GM19193 (cell line): ENCODE measurements around the gene USP6.

Experiments
- POLR2A ChIP-seq: IDR thresholded peaks from 4 replicates; pipeline ENCODE4 v1.6.1; 2011; ENCODE audit not compliant: insufficient read depth, insufficient read length; ENCODE audit errors: extremely low read depth

Gene USP6

GRCh38 chr17:5118219-5118618 is 2.4 kb downstream of the USP6 start:
- no peak for TF ChIP-seq POLR2A

- no peak for TF ChIP-seq POLR2A
Observed at GRCh38 chr17:5120036-5120435, 4.2 kb downstream of the USP6 start.

DNA sequence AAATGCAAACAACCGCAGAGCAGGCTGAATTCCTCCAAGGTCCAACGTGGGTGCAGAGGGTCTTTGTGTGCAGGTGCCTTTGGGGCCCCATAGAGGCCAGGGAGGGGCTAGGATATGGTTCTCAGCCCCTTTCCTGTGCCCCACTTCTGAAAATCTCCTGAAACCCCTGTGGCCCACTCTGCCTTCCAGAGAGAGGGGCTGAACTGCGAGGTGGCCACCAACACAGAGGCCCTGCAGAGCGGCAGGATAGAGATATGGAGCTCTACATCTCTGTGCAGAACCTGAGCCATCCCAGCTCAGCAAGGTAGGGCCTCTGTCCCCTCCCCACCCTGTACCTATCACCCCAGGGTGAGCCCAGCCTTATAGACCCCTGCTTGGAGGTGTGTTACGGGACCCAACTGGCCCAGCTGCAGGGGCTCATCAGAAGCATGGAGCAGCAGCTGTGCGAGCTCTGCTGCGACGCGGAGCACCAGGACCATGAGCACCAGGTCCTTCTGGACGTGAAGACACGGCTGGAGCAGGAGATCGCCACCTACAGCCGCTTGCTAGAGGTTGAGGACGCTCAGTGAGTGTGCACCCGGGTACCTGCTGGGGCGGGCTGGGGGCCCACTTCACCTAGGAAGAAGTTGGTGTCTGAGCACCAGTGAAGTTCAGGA is 5.5 kb downstream of the USP6 start:
- no peak for TF ChIP-seq POLR2A

DNA sequence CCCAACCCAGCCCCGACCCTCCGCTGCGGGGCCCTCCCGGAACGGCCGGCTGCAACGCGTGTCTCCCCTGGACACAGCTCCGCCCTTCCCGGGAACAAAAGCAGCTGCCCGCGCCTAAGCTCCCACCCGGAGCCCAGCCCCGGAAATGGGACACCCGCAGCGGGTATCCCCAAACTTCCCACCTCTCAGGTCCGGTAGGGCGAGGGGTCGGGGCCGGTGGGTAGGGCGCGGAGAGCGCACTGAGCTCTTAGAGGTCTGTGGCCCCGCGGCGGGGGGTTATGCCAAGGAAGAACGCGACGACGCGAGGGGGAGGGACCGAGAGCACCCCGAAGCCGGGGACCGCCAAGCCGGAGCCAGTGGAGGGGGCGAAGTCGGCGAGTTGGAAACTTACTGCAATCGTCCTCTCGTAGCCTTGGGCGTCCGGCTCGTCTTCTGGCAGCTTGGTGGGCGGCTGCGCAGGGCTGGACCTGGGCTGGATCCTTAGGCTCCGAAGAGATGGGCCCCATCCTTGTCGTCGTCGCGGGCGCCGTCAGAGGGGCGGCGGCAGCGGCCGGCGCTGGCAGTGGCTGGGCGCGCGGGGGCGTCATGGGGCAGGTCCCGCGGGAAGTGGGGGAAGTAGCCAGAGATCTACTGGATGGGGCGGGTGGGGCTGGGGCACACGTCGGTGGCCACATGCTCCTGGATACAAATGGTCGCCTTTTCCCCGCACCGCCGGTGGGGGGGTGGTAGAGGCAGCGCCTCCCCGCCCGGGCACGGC is 6.9 kb downstream of the USP6 start:
- no peak for TF ChIP-seq POLR2A

DNA sequence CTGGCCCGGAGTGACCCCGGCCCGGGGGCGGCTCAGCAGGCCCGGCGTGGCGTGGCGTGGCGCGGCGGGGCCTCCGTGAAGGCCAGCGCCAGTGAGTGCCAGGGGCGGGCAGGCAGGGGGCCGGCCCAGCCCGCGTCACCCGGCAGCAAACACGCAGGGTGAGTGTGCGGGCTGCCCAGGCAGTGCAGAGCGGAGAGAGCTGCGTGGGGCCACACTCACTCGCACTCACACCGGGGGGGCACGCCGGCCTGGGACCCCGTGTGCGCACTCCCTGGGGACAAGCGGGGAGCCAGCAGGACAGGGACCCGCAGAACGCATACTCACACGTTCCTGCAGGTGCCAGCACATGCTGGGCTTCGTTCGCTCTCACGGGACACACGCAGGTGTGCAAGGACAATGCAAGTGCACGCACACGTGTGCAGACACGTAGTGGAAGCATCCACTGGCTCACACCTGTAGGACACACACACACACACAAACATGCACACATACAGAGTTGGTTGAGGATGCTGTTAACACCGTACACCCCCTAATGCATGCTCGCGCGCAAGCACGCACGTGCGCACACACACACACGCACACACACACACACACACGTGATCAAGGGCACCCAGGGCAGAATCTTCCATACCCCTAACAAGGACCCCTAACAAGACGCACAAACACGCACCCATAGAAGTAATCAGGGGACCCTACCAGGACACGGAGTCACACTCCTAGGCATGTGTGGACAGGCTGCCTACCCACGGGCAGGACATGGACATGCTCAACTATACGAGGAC is 7.7 kb downstream of the USP6 start:
- TF ChIP-seq POLR2A = no peak

GRCh38 chr17:5126719-5127488 is 11.1 kb downstream of the USP6 start:
- TF ChIP-seq POLR2A = no peak

DNA sequence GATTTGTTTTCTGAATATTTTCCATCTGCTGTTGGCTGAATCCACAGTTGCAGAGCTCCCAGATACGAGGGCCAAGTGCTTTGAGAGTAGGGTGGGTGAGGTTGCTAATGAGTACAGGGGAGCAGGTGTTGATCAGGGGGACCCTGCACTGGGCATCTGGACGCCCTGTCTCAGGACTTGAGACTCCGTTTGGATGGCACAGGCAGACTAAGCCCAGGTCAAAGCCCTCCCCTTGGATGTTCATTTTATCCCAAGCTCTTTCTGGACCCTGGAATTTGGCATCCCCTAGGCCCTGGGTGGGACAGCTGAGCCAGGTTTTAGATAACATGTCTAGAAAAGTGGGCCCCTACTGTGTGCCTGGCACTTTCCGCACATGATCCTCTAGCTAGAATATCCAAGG is 12.1 kb downstream of the USP6 start:
- TF ChIP-seq POLR2A = no peak

GRCh38 chr17:5128905-5129535 is 13.2 kb downstream of the USP6 start:
- TF ChIP-seq POLR2A = no peak

GRCh38 chr17:5131146-5131715 is 15.4 kb downstream of the USP6 start:
- no peak for TF ChIP-seq POLR2A

DNA sequence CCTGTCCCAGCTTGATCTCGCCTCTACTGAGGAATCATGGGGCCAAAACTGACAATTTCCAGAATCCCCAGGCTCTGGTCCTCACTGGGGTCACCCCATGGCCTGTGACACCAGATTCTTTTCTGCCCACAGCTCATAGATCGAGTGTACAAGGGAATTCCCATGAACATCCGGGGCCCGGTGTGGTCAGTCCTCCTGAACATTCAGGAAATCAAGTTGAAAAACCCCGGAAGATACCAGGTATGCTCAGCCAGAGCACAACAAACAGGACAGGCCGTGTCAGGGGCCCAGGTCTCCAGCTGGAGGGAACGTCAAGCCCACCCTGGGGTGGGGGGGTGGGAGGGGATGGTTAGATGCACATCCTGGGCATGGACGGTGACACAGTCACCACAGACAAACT is 17.5 kb downstream of the USP6 start:
- TF ChIP-seq POLR2A = no peak

DNA sequence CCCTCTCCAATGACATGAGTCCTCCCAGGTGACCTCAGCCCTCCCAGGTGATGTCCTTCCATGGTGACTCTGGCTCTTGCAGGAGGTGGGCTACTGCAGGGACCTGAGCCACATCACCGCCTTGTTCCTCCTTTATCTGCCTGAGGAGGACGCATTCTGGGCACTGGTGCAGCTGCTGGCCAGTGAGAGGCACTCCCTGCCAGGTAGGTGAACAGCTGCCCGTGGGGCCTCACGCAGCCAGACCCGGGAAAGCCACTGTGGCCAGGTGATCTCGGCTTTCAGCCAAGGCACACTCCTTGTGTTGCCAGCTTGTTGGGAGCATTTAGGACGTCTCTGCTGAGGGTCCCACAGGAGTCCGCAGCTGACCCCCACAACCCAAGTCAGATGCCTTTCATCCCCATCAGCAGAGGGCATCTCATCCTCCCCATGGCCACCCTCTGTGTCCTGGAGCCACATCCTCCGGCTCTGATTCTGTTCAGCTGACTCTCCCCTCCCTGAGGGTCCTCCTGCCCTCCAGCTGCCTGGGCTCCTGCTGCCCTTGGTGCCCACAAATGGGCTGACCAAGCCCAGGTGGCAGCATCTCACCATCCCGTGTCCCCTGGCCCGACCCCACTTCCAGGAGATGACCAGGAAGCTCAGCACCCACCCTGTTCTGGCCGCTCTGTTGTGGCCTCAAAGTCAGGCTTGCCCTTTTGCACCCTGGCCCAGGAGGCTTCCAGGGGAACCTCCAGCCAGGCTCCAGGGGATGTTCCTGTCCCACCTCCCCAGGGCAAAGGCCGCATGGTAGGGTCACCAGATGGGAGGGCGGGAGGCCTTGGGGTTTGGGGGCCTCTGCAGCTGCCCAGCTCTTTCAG is 20.1 kb downstream of the USP6 start:
- TF ChIP-seq POLR2A = no peak

DNA sequence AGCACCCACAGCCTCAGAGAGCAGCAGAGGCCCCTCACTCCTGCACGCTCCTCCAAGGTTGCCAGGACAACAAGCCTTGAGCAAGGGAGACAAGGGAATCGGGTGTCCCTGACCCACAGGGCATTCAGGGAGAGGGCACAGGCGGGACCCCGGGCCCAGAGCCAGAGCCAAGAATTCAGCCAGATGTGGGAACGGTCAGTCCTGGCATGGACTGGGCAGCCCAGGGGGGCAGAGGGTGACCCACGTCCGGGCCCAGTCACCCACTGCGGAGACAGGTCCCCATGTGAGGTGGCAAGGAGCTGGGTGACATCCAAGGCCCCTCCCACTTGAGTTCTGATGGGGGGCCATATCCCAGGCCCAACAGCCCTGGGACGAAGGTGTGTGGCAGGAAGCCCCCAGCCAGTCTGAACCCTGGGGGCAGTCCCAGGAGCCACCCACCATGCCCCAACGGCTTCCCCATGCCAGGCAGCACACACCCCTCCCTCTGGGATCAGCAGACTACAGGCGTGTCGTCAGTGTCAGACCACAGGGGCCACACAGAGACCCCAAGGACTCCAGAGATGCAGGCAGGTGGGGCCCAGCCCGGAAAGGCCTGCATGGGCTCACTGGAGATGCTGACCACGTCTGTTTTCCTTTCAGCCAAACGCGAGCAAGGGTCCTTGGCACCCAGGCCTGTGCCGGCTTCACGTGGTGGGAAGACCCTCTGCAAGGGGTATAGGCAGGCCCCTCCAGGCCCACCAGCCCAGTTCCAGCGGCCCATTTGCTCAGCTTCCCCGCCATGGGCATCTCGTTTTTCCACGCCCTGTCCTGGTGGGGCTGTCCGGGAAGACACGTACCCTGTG is 23.0 kb downstream of the USP6 start:
- no peak for TF ChIP-seq POLR2A

DNA sequence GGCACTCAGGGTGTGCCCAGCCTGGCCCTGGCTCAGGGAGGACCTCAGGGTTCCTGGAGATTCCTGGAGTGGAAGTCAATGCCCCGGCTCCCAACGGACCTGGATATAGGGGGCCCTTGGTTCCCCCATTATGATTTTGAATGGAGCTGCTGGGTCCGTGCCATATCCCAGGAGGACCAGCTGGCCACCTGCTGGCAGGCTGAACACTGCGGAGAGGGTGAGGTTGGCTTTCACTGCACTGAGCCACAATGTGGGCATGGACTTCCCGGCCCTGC is 23.6 kb downstream of the USP6 start:
- TF ChIP-seq POLR2A = no peak
